Panc1 (cell line): Measurements from ENCODE around the gene EED.

ENCODE experiments used
- CTCF ChIP-seq: fragments of 450-650 bp; IDR thresholded peaks from 2 replicates; pipeline ENCODE4 v1.5.1; 2017; ENCODE audit warnings: mild to moderate bottlenecking
- TF ChIP-seq, protein P1 (sequence below), 2 experiments: IDR thresholded peaks; 2 replicates each; pipeline ENCODE4 v1.6.1; 2011 to 2012; ENCODE audit warnings: low read depth in 2 of 2, control low read depth in 1 of 2, low read length in 1 of 2, mild to moderate bottlenecking in 1 of 2, moderate library complexity in 1 of 2; ENCODE audit not compliant: insufficient read depth in 1 of 2

GRCh38 chr11:86197448-86197847 lies 47.1 kb upstream of the EED start:
- no peak for TF ChIP-seq CTCF
- TF ChIP-seq, protein P1, sequence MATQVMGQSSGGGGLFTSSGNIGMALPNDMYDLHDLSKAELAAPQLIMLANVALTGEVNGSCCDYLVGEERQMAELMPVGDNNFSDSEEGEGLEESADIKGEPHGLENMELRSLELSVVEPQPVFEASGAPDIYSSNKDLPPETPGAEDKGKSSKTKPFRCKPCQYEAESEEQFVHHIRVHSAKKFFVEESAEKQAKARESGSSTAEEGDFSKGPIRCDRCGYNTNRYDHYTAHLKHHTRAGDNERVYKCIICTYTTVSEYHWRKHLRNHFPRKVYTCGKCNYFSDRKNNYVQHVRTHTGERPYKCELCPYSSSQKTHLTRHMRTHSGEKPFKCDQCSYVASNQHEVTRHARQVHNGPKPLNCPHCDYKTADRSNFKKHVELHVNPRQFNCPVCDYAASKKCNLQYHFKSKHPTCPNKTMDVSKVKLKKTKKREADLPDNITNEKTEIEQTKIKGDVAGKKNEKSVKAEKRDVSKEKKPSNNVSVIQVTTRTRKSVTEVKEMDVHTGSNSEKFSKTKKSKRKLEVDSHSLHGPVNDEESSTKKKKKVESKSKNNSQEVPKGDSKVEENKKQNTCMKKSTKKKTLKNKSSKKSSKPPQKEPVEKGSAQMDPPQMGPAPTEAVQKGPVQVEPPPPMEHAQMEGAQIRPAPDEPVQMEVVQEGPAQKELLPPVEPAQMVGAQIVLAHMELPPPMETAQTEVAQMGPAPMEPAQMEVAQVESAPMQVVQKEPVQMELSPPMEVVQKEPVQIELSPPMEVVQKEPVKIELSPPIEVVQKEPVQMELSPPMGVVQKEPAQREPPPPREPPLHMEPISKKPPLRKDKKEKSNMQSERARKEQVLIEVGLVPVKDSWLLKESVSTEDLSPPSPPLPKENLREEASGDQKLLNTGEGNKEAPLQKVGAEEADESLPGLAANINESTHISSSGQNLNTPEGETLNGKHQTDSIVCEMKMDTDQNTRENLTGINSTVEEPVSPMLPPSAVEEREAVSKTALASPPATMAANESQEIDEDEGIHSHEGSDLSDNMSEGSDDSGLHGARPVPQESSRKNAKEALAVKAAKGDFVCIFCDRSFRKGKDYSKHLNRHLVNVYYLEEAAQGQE (IDR thresholded peaks at IDR 0.05; ENCODE audit: insufficient read depth in 1 of 2, low read depth in 2 of 2, low read length in 1 of 2): no peak
